RCC 7860 (cell line): Measurements from ENCODE around the gene AXDND1.
A peak's percentile ranks its signal among the peaks of the same experiment; 100 is the strongest.

ENCODE experiments used
- DNase-seq: peaks from one replicate; pipeline ENCODE4 v3.0.0-alpha.2; 2015; ENCODE audit warnings: low spot score
- FAIRE-seq: peaks from 2 replicates; lab custom pipeline; 2012; peaks lifted over from hg19 to GRCh38; lab: Jason Lieb, UNC

The AXDND1 gene

DNA sequence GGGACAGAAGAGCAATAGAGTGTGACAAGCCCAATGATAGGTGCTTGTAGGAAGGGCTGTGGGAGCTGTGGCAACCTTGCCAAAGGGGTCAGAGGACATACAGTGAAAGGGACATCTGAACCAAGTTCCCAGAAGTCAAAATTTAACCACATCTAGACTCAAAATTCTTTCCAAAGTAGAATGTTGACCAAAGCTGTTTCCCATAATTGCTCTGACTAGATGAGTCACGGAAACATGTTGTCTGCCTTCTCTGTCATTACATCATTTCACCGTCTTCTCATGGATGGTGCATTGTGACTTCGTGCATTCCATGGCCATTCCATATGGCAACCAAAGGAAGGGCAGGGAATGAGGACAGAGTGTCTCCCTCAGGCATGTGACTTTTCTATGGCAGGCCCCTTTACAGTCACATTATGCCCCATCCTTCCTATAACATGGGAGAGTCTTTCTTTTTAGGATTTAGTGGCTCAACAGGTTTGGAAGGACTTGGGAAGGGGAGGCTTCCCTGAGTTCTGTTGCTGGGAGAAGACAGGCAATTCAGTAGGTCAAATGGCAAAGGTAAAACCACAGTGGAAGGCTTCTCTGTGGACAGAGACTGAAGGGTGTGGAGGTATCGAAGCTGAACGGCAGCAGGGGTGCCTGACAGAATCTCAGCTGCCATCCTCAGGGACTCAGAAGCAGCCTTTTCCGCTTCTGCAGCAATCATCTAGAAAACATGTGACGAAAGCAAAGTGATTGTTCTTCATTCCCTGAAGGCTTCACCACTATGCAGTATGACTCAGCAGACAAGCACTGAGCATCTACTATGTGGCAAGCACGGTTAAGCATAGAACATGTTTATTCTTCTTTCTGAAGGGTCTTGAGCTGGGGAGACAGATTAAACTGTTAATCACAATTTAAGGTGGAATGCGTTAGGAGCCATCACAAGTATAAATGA, 185.2 kb downstream of the AXDND1 start:
- DNase-seq: peak; percentile 57

GRCh38 chr1:179554427-179554826, 188.7 kb downstream of the AXDND1 start:
- FAIRE-seq (no peak), DNase-seq (no peak)

More for the DNA sequence above, 185.2 kb downstream of the AXDND1 start:
- FAIRE-seq: no peak

- FAIRE-seq (no peak), DNase-seq (no peak)
Observed at GRCh38 chr1:179558078-179558477, 192.3 kb downstream of the AXDND1 start.

GRCh38 chr1:179575497-179576314, 209.9 kb downstream of the AXDND1 start, which contains the start of gene NPHS2:
Gene NPHS2, minus strand, starts transcription at chr1:179575948. Its CDS starts 84 bp downstream, at chr1:179575864.
- FAIRE-seq: no peak
- no peak for DNase-seq

DNA sequence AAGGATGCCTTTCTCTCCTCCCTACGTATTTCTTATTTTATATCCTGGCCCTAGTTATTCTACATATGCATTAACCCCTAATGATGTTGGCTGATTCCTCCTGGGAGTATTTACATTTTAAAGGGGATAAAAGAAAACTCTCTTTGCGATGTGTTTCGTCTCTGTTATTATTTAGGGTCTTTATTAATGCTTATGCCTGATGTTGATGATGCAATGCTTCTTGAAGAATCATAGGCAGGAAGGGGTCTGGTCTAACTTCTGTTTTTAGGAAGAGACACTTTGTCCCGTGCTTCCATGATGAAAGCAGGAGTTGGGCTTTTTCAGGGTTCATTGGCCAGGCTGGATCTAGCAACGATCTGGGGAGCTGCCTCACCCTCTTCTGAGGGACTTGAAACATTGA, 210.7 kb downstream of the AXDND1 start:
- FAIRE-seq (no peak), DNase-seq (no peak)

DNA sequence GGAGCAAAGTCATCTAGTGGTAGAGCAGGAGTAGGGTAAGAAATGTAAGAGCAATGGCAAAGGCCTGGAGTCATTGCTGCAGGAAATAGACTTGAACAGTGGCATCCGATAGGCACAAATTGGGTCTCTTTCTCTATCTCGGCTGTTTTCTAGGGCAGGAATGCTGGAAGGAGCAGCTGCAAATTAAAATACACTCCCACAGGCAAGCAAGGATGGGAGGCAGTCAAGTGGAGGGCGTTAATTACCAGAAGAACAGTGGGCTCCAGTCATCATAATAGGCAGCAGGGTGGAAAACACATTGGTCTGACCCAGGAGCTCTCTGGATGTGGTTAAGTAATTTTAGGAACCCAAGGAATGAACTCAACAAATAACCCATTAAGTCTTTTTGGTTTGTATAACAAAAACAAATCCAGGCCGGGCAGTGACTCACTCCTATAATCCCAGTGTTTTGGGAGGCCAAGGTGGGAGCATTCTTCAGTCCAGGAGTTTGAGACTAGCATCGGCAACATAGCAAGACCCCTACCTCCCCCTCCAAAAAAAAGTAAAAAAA, 218.1 kb downstream of the AXDND1 start:
- FAIRE-seq (no peak), DNase-seq (no peak)

- FAIRE-seq (no peak), DNase-seq (no peak)
Observed at GRCh38 chr1:179586107-179586823, 220.5 kb downstream of the AXDND1 start.

GRCh38 chr1:179587336-179587735, 221.6 kb downstream of the AXDND1 start:
- FAIRE-seq: no peak

GRCh38 chr1:179588425-179589024, 222.8 kb downstream of the AXDND1 start:
- DNase-seq (peak; percentile 11), FAIRE-seq (no peak)

More at GRCh38 chr1:179587336-179587735, 221.6 kb downstream of the AXDND1 start:
- no peak for DNase-seq

GRCh38 chr1:179589509-179589908, 223.7 kb downstream of the AXDND1 start:
- FAIRE-seq (peak; percentile 17), DNase-seq (peak; percentile 70)

- no peak for DNase-seq
- no peak for FAIRE-seq
Observed at GRCh38 chr1:179590671-179591070, 224.9 kb downstream of the AXDND1 start.

DNA sequence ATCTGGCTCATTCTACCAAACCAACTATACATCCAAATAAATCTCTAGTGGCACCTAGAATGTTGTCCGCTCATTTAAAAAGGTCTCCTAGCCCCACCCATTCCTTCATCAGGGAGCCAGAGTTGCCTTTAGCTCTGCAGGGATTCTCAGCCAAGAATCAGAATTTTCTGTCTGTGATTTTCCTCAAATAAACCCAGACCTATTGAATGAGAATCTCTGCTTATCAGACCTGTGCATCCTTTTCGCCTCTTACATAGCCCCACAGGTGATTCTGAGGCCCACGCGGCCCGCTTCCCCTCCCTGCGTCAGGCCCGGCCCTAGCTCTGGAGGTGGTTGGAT, 225.5 kb downstream of the AXDND1 start:
- FAIRE-seq (no peak), DNase-seq (no peak)

- FAIRE-seq (no peak), DNase-seq (no peak)
Observed at GRCh38 chr1:179591592-179592580, 226.1 kb downstream of the AXDND1 start, which contains the start of gene TDRD5. Gene TDRD5, plus strand, starts transcription at chr1:179591832. Its CDS starts 784 bp downstream, at chr1:179592616.

DNA sequence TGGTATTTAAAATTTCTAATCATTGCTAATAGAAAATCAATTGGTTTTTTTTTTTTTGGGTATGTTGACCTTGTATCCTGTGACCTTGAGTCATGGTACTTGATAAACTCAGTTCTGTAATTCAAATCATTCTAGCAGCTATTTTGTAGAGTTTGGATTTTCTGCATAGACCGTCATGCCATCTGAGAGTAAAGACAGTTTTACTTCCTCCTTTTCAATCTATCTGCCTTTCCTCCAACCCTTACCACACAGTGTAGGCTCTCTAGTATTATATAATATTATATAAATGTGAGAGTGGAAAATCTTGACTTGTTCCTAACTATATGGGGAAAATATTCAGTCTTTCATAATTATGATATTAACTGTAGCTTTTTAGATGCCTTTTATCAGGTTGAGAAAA, 232.9 kb downstream of the AXDND1 start:
- no peak for DNase-seq
- no peak for FAIRE-seq

DNA sequence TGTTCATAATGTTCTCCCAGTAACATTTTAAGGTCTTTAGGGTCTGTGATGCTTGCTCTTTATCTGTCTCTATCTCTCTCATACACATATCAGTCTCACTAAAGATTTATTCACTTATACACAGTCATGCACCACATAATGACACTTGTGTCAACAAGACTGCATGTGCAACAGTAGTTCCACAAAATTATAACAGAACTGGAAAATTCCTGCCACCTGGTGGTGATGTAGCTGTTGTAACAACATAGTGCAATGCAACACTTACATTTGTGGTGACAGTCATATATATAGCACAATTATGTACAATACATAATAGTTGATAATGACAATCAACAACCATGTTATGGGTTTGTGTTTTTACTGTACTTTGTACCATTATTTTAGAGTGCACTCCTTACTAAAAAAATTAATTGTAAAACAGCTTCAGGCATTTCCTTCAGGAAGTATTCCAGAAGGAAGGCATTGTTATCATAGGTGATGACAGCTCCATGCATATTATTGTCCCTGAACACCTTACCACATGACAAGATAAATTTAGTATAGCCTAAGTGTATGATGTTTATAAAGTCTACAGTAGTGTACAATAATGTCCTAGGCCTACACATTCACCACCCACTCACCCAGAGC, 234.0 kb downstream of the AXDND1 start:
- FAIRE-seq: peak; percentile 52
- DNase-seq: peak; percentile 17

DNA sequence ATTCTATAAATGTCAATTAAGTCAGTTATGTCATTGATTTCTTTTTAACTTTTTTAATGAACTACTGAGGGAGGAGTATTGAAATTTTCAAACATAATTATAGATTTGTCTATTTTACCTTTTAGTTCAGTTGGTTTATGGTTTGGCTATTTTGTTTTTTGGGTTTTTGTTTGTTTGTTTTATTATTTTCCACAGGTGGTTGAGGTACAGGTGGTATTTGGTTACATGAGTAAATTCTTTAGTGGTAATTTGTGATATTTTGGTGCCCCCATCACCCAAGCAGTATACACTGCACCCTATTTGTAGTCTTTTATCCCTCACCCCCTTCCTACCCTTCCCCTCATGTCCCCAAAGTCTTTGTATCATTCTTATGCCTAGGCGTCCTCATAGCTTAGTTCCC, 235.3 kb downstream of the AXDND1 start:
- DNase-seq (no peak), FAIRE-seq (no peak)
